Measurements from ENCODE around the gene PRMT2. TPM values are rescaled to one million over a fixed set of nuclear protein-coding genes. Genes with fewer than 3 reads are reported as not detected.
A peak's percentile ranks its signal among the peaks of the same experiment; 100 is the strongest.

The PRMT2 gene
- total RNA-seq, 3 donors from 2014 or later (not counting 1 experiment from before 2014, with no cell fraction given), result 122 to 199 (median 170) TPM

DNA sequence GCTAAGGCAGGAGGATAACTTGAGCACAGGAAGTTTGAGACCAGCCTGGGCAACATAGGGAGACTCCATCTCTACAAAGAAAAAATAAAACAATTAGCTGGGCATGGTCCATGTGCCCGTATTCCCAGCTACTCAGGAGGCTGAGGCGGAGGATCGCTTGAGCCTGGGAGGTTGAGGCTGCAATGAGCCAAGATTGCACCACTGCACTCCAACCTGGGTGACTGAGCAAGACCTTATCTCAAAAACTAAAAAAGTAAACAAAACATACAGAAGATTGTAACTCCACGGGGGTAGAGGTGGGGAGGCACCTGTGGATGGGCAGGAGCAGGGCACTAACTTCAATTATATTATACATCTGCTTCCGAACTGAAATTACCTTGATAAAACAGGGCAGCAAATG lies 35.2 kb upstream of the PRMT2 start:
- Mint-ChIP-seq H3K27me3 (ENCODE audit: low read depth in 2 of 2) (no peaks in the 10 kb centered on the region), H3K4me3 (no peak overlapping the region), H3K36me3 (no peaks in the 10 kb centered on the region), H3K27ac (no peak overlapping the region), H3K9me3 (no peaks in the 10 kb centered on the region), H3K4me1 (peaks cover 10 to 31% of the 10 kb centered on the region in 2 donors)
- no peak for DNase-seq
- H3K4me1 ChIP-seq (ENCODE audit: control insufficient read depth, insufficient read depth, low read length), result peaks cover 6% of the 10 kb centered on the region
- no peak overlapping the region for H3K27ac ChIP-seq (ENCODE audit: low read length)
- H3K9me3 ChIP-seq (ENCODE audit: control insufficient read depth, insufficient read depth, low read length), result no peaks in the 10 kb centered on the region
- H3K27me3 ChIP-seq (ENCODE audit: control insufficient read depth, insufficient read depth, low read length), result no peaks in the 10 kb centered on the region
- intact Hi-C loops (cut with micrococcal nuclease), result no loop called here
- TF ChIP-seq, protein P1, sequence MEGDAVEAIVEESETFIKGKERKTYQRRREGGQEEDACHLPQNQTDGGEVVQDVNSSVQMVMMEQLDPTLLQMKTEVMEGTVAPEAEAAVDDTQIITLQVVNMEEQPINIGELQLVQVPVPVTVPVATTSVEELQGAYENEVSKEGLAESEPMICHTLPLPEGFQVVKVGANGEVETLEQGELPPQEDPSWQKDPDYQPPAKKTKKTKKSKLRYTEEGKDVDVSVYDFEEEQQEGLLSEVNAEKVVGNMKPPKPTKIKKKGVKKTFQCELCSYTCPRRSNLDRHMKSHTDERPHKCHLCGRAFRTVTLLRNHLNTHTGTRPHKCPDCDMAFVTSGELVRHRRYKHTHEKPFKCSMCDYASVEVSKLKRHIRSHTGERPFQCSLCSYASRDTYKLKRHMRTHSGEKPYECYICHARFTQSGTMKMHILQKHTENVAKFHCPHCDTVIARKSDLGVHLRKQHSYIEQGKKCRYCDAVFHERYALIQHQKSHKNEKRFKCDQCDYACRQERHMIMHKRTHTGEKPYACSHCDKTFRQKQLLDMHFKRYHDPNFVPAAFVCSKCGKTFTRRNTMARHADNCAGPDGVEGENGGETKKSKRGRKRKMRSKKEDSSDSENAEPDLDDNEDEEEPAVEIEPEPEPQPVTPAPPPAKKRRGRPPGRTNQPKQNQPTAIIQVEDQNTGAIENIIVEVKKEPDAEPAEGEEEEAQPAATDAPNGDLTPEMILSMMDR (IDR thresholded peaks at IDR 0.05), result no peak
- ATAC-seq, result no peak
- no peaks in the 10 kb centered on the region for H3K36me3 ChIP-seq (ENCODE audit: control insufficient read depth, insufficient read depth, low read length)
- H3K4me3 ChIP-seq (ENCODE audit: low read length), result no peak overlapping the region
- WGBS (ENCODE audit: insufficient coverage), result 100% methylated on average over 3 of the region's 5 CpGs

GRCh38 chr21:46600978-46601377 lies 34.5 kb upstream of the PRMT2 start:
- TF ChIP-seq, protein P1 (IDR thresholded peaks at IDR 0.05), result no peak
- no peak overlapping the region for H3K4me3 ChIP-seq (ENCODE audit: low read length)
- H3K36me3 ChIP-seq (ENCODE audit: control insufficient read depth, insufficient read depth, low read length), result no peaks in the 10 kb centered on the region
- no peak overlapping the region for H3K27ac ChIP-seq (ENCODE audit: low read length)
- H3K4me3 Mint-ChIP-seq, result no peak overlapping the region
- DNase-seq (no peak), ATAC-seq (no peak)
- intact Hi-C loops (cut with micrococcal nuclease), result no loop called here
- H3K27me3 Mint-ChIP-seq (ENCODE audit: low read depth in 2 of 2), result no peaks in the 10 kb centered on the region
- no peaks in the 10 kb centered on the region for H3K9me3 ChIP-seq (ENCODE audit: control insufficient read depth, insufficient read depth, low read length)
- no peaks in the 10 kb centered on the region for H3K27me3 ChIP-seq (ENCODE audit: control insufficient read depth, insufficient read depth, low read length)
- H3K4me1 Mint-ChIP-seq, result peaks cover 17 to 34% of the 10 kb centered on the region in 2 donors
- no peak overlapping the region for H3K27ac Mint-ChIP-seq
- no peaks in the 10 kb centered on the region for H3K9me3 Mint-ChIP-seq
- 82% methylated on average over 9 of the region's 9 CpGs for WGBS (ENCODE audit: insufficient coverage)
- no peaks in the 10 kb centered on the region for H3K36me3 Mint-ChIP-seq
- peaks cover 13% of the 10 kb centered on the region for H3K4me1 ChIP-seq (ENCODE audit: control insufficient read depth, insufficient read depth, low read length)

DNA sequence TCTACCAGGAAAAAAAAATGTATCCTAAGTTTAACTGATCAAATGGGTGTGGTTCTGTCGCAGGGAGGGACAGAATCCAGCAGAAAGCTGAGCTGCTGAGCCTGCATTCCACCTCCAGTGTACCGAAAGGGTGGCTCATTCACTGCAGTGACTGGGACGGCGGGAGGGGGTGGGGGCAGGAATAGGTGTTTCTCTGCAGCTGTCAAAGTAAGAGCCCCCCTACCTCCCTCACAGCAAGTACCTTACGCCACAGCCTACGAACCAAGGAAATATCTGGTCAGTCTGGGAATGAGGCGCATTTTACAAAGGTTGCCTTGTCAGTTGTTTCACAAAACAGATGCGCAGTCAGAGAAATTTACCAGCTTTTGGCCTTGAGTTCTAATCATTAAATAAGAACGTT lies 32.2 kb upstream of the PRMT2 start:
- 93% methylated on average over 5 of the region's 9 CpGs for WGBS (ENCODE audit: insufficient coverage)
- H3K9me3 ChIP-seq (ENCODE audit: control insufficient read depth, insufficient read depth, low read length), result no peaks in the 10 kb centered on the region
- H3K27me3 ChIP-seq (ENCODE audit: control insufficient read depth, insufficient read depth, low read length), result no peaks in the 10 kb centered on the region
- no peaks in the 10 kb centered on the region for H3K36me3 Mint-ChIP-seq
- no peaks in the 10 kb centered on the region for H3K9me3 Mint-ChIP-seq
- intact Hi-C loops (cut with micrococcal nuclease), result no loop called here
- no peaks in the 10 kb centered on the region for H3K36me3 ChIP-seq (ENCODE audit: control insufficient read depth, insufficient read depth, low read length)
- TF ChIP-seq, protein P1 (IDR thresholded peaks at IDR 0.05), result no peak
- peaks cover 40 to 55% of the 10 kb centered on the region in 2 donors for H3K4me1 Mint-ChIP-seq
- no peak overlapping the region for H3K27ac ChIP-seq (ENCODE audit: low read length)
- no peak overlapping the region for H3K4me3 ChIP-seq (ENCODE audit: low read length)
- ATAC-seq (no peak), DNase-seq (no peak)
- H3K4me1 ChIP-seq (ENCODE audit: control insufficient read depth, insufficient read depth, low read length), result peaks cover 30% of the 10 kb centered on the region
- H3K4me3 Mint-ChIP-seq, result no peak overlapping the region
- no peak overlapping the region for H3K27ac Mint-ChIP-seq
- H3K27me3 Mint-ChIP-seq (ENCODE audit: low read depth in 2 of 2), result no peaks in the 10 kb centered on the region

DNA sequence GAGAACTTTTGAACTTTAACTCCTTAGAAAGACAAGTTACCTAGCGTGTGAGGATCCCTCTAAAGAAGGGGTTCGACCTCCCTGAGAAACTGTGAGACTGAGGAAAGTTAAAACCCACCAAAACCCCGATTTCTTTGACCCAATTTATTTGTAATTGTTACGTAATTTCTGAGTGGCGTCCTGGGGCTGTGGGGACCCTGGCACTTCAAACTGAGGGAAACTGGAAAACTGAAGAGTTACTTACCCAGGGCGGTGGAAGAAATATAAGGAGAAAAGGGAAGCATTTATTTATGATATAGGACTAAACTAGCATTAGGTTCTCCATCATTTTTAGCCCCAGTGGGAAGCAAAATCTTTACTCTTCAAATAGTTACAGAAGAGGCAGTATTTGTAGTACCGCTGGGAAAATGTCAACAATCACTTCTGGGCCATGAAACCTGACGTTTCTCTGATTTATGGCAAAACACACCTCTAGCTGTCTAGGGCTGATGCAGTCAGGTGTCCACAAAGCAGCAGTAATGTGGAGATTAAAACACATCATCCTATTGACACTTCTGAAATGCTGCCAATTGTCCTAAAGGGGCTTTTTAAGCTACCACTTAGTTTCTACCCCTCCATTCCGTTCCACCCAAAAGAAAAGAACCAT lies 31.0 kb upstream of the PRMT2 start:
- Mint-ChIP-seq H3K4me1 (peaks cover 46 to 68% of the 10 kb centered on the region in 2 donors), H3K4me3 (peak overlapping the region; percentile 54), H3K27me3 (ENCODE audit: low read depth in 2 of 2) (no peaks in the 10 kb centered on the region), H3K9me3 (no peaks in the 10 kb centered on the region), H3K27ac (peak overlapping the region; percentile 84 to 86), H3K36me3 (no peaks in the 10 kb centered on the region)
- Histone ChIP-seq H3K36me3 (ENCODE audit: control insufficient read depth, insufficient read depth, low read length) (no peaks in the 10 kb centered on the region), H3K27ac (ENCODE audit: low read length) (peak overlapping the region; percentile 5), H3K9me3 (ENCODE audit: control insufficient read depth, insufficient read depth, low read length) (no peaks in the 10 kb centered on the region), H3K27me3 (ENCODE audit: control insufficient read depth, insufficient read depth, low read length) (no peaks in the 10 kb centered on the region), H3K4me1 (ENCODE audit: control insufficient read depth, insufficient read depth, low read length) (peaks cover 30% of the 10 kb centered on the region), H3K4me3 (ENCODE audit: low read length) (no peak overlapping the region)
- WGBS (ENCODE audit: insufficient coverage), result 88% methylated on average over 9 of the region's 9 CpGs
- intact Hi-C loops (cut with micrococcal nuclease), result no loop called here
- DNase-seq (no peak), ATAC-seq (no peak)
- TF ChIP-seq, protein P1 (IDR thresholded peaks at IDR 0.05), result no peak
